Bronchial epithelial cell (primary cell): ENCODE results near the gene CLTRN. TPM values are rescaled to one million over a fixed set of nuclear protein-coding genes. Genes with fewer than 3 reads are reported as not detected.

Experiments
- DNase-seq: peaks from one replicate; pipeline ENCODE4 v3.0.0-alpha.2; 2010; ENCODE audit warnings: low read depth
- FAIRE-seq: peaks from 2 replicates; lab custom pipeline; 2011; peaks lifted over from hg19 to GRCh38; lab: Jason Lieb, UNC
- H3K27me3 ChIP-seq: 2 replicates; pipeline ENCODE4 v1.5.1; 2011; ENCODE audit warnings: low read length; ENCODE audit not compliant: control insufficient read depth, insufficient read depth
- H3K36me3 ChIP-seq: 2 replicates; pipeline ENCODE4 v1.5.1; 2011; ENCODE audit warnings: low read length; ENCODE audit not compliant: control insufficient read depth, insufficient read depth
- H3K4me3 ChIP-seq: 2 replicates; pipeline ENCODE4 v1.5.1; 2011; ENCODE audit warnings: mild to moderate bottlenecking, low read depth, low read length, control low read depth
- CTCF ChIP-seq: IDR thresholded peaks from 2 replicates; pipeline ENCODE4 v1.5.1; 2011; ENCODE audit warnings: mild to moderate bottlenecking, moderate library complexity, low read length, control low read depth, inconsistent platforms; ENCODE audit not compliant: insufficient read depth, severe bottlenecking
- total RNA-seq: library from RNA; depleted of rRNA; stranded (reverse); fragments of >200 nt; gene quantifications from 2 replicates; pipeline ENCODE4 v1.2.1, GENCODE V29; 2014

CLTRN gene
- total RNA-seq, 1 donor from 2014 or later: 0.53 TPM

DNA sequence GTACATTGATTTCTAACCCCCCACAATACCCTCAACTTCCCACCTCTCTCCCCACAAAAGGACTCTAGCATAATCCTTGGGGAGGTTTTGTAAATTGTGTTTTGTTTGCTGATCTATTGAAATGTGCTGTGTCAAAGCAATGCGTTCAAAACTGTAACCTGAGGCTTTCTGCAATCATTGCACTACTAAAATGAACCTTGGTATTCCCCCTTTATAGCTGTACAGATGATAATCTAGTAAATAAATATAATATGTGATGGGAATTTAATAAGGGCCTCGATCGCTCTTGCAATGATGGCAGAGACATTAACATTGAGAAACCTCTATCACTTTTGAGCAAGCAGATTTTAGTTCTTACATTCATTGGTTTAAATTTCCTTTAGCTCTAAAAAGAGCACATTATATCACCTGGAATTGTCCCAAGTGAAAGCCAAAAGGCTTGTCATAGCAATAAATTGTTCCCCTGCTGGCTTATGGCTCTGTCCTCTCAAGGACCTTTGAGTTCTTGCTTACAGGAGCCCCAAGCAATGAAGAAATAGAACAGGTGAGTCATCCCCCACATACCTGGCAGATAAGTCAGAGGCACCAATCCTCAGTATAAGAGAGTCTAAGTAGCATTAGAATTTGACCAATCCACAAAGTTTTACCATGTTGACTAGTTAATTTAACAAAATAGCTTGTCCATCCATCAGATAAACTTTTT lies 45.4 kb downstream of the CLTRN start:
- no peaks in the 10 kb centered on the region for H3K36me3 ChIP-seq
- DNase-seq: peak; percentile 86
- H3K27me3 ChIP-seq: no peaks in the 10 kb centered on the region
- no peak for TF ChIP-seq CTCF
- no peak overlapping the region for H3K4me3 ChIP-seq
- no peak for FAIRE-seq

DNA sequence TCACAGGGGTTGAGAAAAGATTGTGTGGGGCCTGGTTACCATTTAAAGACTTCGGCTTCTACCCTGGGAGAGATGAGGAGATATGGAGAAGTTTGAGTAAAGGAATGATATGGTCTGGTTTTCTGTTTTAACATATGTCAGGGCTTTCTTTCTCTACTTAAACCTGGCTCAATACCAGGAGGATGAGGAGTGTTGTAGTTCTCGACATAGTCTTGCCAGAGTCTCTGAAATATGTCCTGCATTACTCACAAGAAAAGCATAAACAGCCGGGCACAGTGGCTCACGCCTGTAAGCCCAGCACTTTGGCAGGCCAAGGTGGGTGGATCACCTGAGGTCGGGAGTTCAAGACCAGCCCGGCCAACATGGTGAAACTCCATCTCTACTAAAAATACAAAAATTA lies 47.5 kb downstream of the CLTRN start:
- H3K27me3 ChIP-seq: no peaks in the 10 kb centered on the region
- no peak overlapping the region for H3K4me3 ChIP-seq
- TF ChIP-seq CTCF: no peak
- DNase-seq (no peak), FAIRE-seq (no peak)
- no peaks in the 10 kb centered on the region for H3K36me3 ChIP-seq

- no peak for TF ChIP-seq CTCF
- Histone ChIP-seq H3K36me3 (no peaks in the 10 kb centered on the region), H3K27me3 (no peaks in the 10 kb centered on the region), H3K4me3 (no peak overlapping the region)
- no peak for DNase-seq
- FAIRE-seq: no peak
Observed at GRCh38 chrX:15616531-15616930, 48.1 kb downstream of the CLTRN start.

GRCh38 chrX:15607067-15607466 lies 57.5 kb downstream of the CLTRN start:
- no peak overlapping the region for H3K4me3 ChIP-seq
- FAIRE-seq (no peak), DNase-seq (peak; percentile 8)
- H3K27me3 ChIP-seq: no peaks in the 10 kb centered on the region
- no peak for TF ChIP-seq CTCF
- no peaks in the 10 kb centered on the region for H3K36me3 ChIP-seq

GRCh38 chrX:15606136-15606535 lies 58.5 kb downstream of the CLTRN start:
- FAIRE-seq: no peak
- no peak for TF ChIP-seq CTCF
- no peaks in the 10 kb centered on the region for H3K27me3 ChIP-seq
- no peaks in the 10 kb centered on the region for H3K36me3 ChIP-seq
- peak; percentile 8 for DNase-seq
- H3K4me3 ChIP-seq: no peak overlapping the region

DNA sequence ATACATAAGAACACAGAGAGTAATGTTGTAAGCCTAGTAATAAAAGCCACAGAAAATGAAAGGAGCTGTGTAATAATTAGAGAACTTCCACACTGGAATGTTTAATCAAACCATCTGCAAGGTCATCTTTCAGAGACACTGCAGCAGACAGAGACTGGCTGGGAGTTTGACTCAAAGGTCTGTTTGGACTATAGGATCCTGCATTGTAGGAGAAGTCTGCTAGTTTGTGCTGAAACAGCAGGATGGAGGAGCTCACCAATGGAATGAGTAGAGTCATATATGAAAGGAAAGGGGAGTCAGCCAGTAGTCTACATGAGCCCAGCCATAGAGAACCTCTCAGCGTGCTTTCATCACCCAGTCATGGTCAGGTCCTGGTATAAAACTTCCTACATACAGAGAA lies 59.4 kb downstream of the CLTRN start:
- Histone ChIP-seq H3K4me3 (no peak overlapping the region), H3K27me3 (no peaks in the 10 kb centered on the region), H3K36me3 (no peaks in the 10 kb centered on the region)
- TF ChIP-seq CTCF: no peak
- FAIRE-seq: no peak
- DNase-seq: no peak
